ENCODE data around the gene ATP8A1. TPM values are rescaled to one million over a fixed set of nuclear protein-coding genes. Genes with fewer than 3 reads are reported as not detected.

ATP8A1 gene
- total RNA-seq, 6 experiments from 2014 or later = 1.0 to 3.4 (median 1.9) TPM

DNA sequence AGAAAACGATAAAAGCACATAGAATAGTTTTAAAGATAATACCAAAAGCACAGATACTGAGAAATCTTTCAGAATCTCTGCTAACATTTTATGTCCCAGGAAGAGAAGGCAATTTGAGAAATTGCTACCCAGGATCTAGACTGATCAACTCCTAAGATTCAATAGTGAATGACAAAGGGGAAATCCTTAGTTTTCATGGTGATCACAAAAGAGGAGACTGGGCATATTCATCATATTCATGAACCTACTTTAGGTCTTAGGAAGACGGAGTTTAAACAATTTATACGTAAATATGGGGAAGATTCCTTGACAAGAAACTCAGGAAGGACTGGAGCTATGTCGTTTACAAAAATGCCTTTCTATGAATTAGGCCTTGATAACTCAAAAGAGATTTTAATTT lies 172.3 kb downstream of the ATP8A1 start:
- intact Hi-C loops (cut with DNase I) = no loop called here
- Histone ChIP-seq H3K9me3 (no peaks in the 10 kb centered on the region), H3K27me3 (no peaks in the 10 kb centered on the region), H3K4me1 (no peaks in the 10 kb centered on the region), H3K27ac (no peak overlapping the region), H3K4me3 (no peak overlapping the region), H3K36me3 (no peaks in the 10 kb centered on the region)
- DNase-seq = no peak
- ATAC-seq = no peak
- TF ChIP-seq POLR2A (IDR thresholded peaks at IDR 0.05) = no peak
- TF ChIP-seq, protein P1, sequence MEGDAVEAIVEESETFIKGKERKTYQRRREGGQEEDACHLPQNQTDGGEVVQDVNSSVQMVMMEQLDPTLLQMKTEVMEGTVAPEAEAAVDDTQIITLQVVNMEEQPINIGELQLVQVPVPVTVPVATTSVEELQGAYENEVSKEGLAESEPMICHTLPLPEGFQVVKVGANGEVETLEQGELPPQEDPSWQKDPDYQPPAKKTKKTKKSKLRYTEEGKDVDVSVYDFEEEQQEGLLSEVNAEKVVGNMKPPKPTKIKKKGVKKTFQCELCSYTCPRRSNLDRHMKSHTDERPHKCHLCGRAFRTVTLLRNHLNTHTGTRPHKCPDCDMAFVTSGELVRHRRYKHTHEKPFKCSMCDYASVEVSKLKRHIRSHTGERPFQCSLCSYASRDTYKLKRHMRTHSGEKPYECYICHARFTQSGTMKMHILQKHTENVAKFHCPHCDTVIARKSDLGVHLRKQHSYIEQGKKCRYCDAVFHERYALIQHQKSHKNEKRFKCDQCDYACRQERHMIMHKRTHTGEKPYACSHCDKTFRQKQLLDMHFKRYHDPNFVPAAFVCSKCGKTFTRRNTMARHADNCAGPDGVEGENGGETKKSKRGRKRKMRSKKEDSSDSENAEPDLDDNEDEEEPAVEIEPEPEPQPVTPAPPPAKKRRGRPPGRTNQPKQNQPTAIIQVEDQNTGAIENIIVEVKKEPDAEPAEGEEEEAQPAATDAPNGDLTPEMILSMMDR (IDR thresholded peaks at IDR 0.05) = no peak
- 72% methylated on average over 4 of the region's 4 CpGs for WGBS (ENCODE audit: insufficient coverage, low coverage, low lambda C conversion rate, missing lambda C conversion rate)

DNA sequence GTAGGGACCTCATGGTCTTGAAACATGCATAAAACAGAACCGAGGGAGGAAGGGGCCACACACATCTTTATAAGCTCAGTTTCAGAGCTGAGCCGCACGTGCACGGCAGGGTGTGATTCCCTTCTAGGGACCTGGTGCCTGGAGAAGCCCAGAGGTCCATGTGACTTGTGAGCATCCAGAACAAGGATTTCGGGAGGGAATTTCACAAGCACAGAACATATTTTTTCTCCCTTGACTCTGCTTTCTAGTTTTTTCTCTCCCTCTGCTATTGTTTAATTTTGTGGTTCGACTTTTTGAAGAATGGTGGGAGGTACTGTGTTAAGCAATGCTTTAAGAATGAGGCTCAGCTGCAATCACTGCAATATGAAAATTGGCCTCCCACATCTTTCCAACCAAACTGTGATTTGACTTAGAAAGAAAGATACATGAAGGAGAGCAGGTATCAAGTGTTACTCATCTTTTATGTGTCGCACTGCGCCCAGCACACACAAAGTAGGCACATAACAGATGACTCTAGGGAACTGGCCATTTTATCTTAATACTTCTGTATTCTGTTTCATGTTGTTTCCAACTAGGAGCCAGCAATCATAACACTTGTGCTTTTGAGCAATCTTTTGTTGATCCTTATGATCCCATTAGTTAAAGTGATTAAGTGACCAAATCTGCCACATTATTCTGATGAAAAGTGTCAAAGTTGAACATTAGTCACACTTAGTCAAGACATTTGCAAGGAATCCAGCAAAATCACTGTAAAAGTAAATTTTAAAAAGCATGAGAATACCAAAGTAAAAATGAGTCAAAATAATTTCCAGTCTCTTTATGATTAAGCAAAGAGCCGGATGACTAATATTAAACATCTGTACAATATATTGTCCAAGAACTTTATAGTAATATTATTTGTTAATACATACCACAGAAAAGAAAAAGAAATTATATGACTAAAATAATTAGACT lies 173.2 kb downstream of the ATP8A1 start:
- H3K4me1 ChIP-seq = no peaks in the 10 kb centered on the region
- no peak overlapping the region for H3K4me3 ChIP-seq
- no peak for ATAC-seq
- no peaks in the 10 kb centered on the region for H3K27me3 ChIP-seq
- H3K9me3 ChIP-seq = no peaks in the 10 kb centered on the region
- no peaks in the 10 kb centered on the region for H3K36me3 ChIP-seq
- intact Hi-C loops (cut with DNase I) = no loop called here
- no peak overlapping the region for H3K27ac ChIP-seq
- TF ChIP-seq POLR2A (IDR thresholded peaks at IDR 0.05) = no peak
- TF ChIP-seq, protein P1 (IDR thresholded peaks at IDR 0.05) = no peak
- DNase-seq = no peak
- WGBS (ENCODE audit: insufficient coverage, low coverage, low lambda C conversion rate, missing lambda C conversion rate) = 80% methylated on average over 9 of the region's 9 CpGs

DNA sequence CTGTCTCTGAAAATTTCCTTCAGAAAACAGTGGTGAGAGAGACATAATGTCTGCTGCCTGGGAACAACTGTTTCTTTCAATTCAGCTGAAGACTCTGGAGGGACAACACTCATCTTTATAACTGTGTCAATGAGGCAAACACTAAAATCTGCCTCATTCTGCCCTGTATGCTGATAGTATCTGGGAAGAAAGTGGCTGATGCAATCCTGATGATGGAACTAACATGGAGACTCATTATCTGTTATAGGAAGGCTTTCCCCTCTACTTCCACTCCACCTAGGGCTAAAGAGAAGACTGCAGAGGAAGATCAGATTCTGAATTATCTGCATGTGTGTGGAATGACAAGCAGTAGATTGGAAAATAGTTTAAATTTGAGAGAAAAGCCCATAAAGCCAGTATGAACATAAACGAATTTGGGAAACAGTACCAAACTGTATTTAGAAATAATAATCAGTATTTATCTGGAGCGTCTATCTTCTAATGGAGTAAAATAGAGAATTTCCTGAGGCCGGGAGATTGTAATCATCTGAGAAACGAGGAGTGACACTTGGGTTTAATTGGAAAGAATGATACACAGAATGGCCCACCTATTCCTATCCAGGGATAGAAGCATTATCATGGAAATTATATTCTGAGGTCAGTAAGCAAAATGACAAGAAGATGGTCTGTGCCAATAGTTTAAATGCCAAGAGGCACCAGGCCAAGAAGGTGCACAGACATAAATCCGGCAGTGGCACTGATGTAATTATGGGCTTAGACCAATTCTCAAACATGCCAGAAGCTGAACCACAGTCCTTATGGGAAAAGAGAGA lies 174.2 kb downstream of the ATP8A1 start:
- Histone ChIP-seq H3K9me3 (no peaks in the 10 kb centered on the region), H3K4me3 (no peak overlapping the region), H3K27ac (no peak overlapping the region), H3K36me3 (no peaks in the 10 kb centered on the region), H3K27me3 (no peaks in the 10 kb centered on the region), H3K4me1 (no peaks in the 10 kb centered on the region)
- WGBS (ENCODE audit: insufficient coverage, low coverage, low lambda C conversion rate, missing lambda C conversion rate) = 75% methylated on average over 5 of the region's 5 CpGs
- ATAC-seq (no peak), DNase-seq (no peak)
- intact Hi-C loops (cut with DNase I) = no loop called here
- TF ChIP-seq, protein P1 (IDR thresholded peaks at IDR 0.05) = no peak
- no peak for TF ChIP-seq POLR2A (IDR thresholded peaks at IDR 0.05)

DNA sequence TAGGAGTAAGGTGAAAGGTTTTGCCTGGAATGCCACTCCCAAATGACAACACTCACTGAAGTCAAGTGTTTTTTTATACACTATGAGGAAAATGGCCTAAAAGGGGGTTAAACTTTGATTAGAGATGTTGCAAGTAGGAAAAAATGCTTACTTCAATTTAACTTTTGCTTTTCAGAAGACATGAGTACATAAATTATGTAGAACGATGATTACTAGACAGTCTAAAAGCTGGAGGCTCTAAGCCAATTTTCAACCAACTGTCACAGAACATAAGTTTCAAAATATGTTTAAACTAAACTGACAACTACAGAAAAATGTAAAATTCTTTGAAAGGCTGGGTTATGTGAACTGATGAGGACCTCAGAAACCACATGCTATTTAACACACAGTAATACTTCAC lies 176.2 kb downstream of the ATP8A1 start:
- TF ChIP-seq, protein P1 (IDR thresholded peaks at IDR 0.05) = no peak
- TF ChIP-seq POLR2A (IDR thresholded peaks at IDR 0.05) = no peak
- H3K27ac ChIP-seq = no peak overlapping the region
- no peaks in the 10 kb centered on the region for H3K36me3 ChIP-seq
- intact Hi-C loops (cut with DNase I) = no loop called here
- ATAC-seq (no peak), DNase-seq (no peak)
- H3K4me3 ChIP-seq = no peak overlapping the region
- no peaks in the 10 kb centered on the region for H3K4me1 ChIP-seq
- H3K9me3 ChIP-seq = no peaks in the 10 kb centered on the region
- H3K27me3 ChIP-seq = no peaks in the 10 kb centered on the region
- WGBS (ENCODE audit: insufficient coverage, low coverage, low lambda C conversion rate, missing lambda C conversion rate) = 80% methylated on average over 1 of the region's 1 CpG

Data from right lobe of liver (tissue), 6 donors.